MV-4-11 (cell line): Measurements from ENCODE around the gene ADCY5.

ENCODE experiments used
- DNase-seq: peaks from one replicate; lab custom pipeline; 2025; lab: John Stamatoyannopoulos, UW

Gene ADCY5

GRCh38 chr3:123406598-123406997 lies 42.3 kb downstream of the ADCY5 start:
- DNase-seq = no peak

GRCh38 chr3:123405936-123406510 lies 42.9 kb downstream of the ADCY5 start:
- DNase-seq = no peak

- DNase-seq = no peak
These were observed 43.9 kb downstream of the ADCY5 start for GRCh38 chr3:123405021-123405420.

- no peak for DNase-seq
These were observed 44.5 kb downstream of the ADCY5 start for GRCh38 chr3:123404391-123404790.

- no peak for DNase-seq
These were observed 46.9 kb downstream of the ADCY5 start for GRCh38 chr3:123401836-123402530.

- no peak for DNase-seq
These were observed 48.7 kb downstream of the ADCY5 start for GRCh38 chr3:123400169-123400568.

GRCh38 chr3:123399653-123400052 lies 49.2 kb downstream of the ADCY5 start:
- DNase-seq = no peak

GRCh38 chr3:123397921-123398785 lies 50.7 kb downstream of the ADCY5 start:
- no peak for DNase-seq

- DNase-seq = no peak
These were observed 51.8 kb downstream of the ADCY5 start for GRCh38 chr3:123397050-123397590.

GRCh38 chr3:123396171-123397049 lies 52.5 kb downstream of the ADCY5 start:
- no peak for DNase-seq

GRCh38 chr3:123395235-123395634 lies 53.7 kb downstream of the ADCY5 start:
- DNase-seq = no peak

GRCh38 chr3:123394391-123395020 lies 54.4 kb downstream of the ADCY5 start:
- DNase-seq = no peak

- no peak for DNase-seq
These were observed 55.8 kb downstream of the ADCY5 start for GRCh38 chr3:123392871-123393620.

GRCh38 chr3:123392368-123392767 lies 56.5 kb downstream of the ADCY5 start:
- DNase-seq = no peak

GRCh38 chr3:123390865-123391600 lies 57.9 kb downstream of the ADCY5 start:
- DNase-seq = no peak

GRCh38 chr3:123389628-123389918 lies 59.3 kb downstream of the ADCY5 start:
- DNase-seq = no peak

GRCh38 chr3:123388811-123389627 lies 59.9 kb downstream of the ADCY5 start:
- DNase-seq = no peak

GRCh38 chr3:123388042-123388441 lies 60.8 kb downstream of the ADCY5 start:
- no peak for DNase-seq

- no peak for DNase-seq
These were observed 61.4 kb downstream of the ADCY5 start for GRCh38 chr3:123387532-123387931.
